SK-N-SH (cell line): Measurements from ENCODE around the gene PSAT1. TPM values are rescaled to one million over a fixed set of nuclear protein-coding genes. Genes with fewer than 3 reads are reported as not detected.

Experiments
- CTCF ChIA-PET: fragments of 300-600, 350-600 bp; formaldehyde crosslinking; extraction: SDS; loops from one replicate; lab custom pipeline; 2021; lab: Yijun Ruan, JAX
- POLR2A ChIA-PET: fragments of 350-600 bp; sonication (Branson Sonifier 250); formaldehyde crosslinking; extraction: SDS; loops from one replicate; lab custom pipeline; 2020; ENCODE audit warnings: antibody characterized with exemption, inconsistent platforms; lab: Yijun Ruan, JAX
- DNase-seq: peaks from one replicate; pipeline ENCODE4 v3.0.0; 2012
- H2AFZ ChIP-seq: fragments of 200-600 bp; sonication (generic); 2 replicates; pipeline ENCODE4 v1.8.1; 2016; ENCODE audit warnings: antibody characterized with exemption, mild to moderate bottlenecking, low read depth
- H3F3A ChIP-seq: fragments of 200-600 bp; sonication (generic); replicated peaks from 2 replicates; pipeline ENCODE3; 2016; ENCODE audit warnings: antibody characterized with exemption, mild to moderate bottlenecking; ENCODE audit not compliant: insufficient read depth
- H3K27ac ChIP-seq, 2 experiments: fragments of 200-500 bp in 1 of 2; fragments of 200-600 bp in 1 of 2; sonication (Bioruptor generic) in 1 of 2; sonication (generic), shearing (Covaris generic) in 1 of 2; 2 replicates each; pipeline versions ENCODE4 v1.5.1 to v1.6.1; 2014 to 2016; ENCODE audit warnings: low read depth in 2 of 2, inconsistent platforms in 1 of 2, low read length in 1 of 2, mild to moderate bottlenecking in 1 of 2, mixed read lengths in 1 of 2
- H3K27me3 ChIP-seq: fragments of 200-600 bp; sonication (generic), shearing (Covaris generic); 2 replicates; pipeline ENCODE4 v1.6.1; 2016; ENCODE audit warnings: mixed run types; ENCODE audit not compliant: insufficient read depth
- H3K36me3 ChIP-seq, 2 experiments: fragments of 200-500 bp in 1 of 2; fragments of 200-600 bp in 1 of 2; sonication (Bioruptor generic) in 1 of 2; sonication (generic) in 1 of 2; replicated peaks in 1 of 2; 2 replicates each; pipeline versions ENCODE3 to v1.5.1; 2014 to 2016; ENCODE audit warnings: low read length in 1 of 2, mild to moderate bottlenecking in 1 of 2; ENCODE audit not compliant: insufficient read depth in 2 of 2, control insufficient read depth in 1 of 2
- H3K4me1 ChIP-seq, 2 experiments: fragments of 200-500 bp in 1 of 2; fragments of 200-600 bp in 1 of 2; sonication (Bioruptor generic) in 1 of 2; sonication (generic), shearing (Covaris generic) in 1 of 2; 2 replicates each; pipeline versions ENCODE4 v1.5.1 to v1.6.1; 2014 to 2016; ENCODE audit warnings: low read depth in 1 of 2, low read length in 1 of 2, mixed run types in 1 of 2; ENCODE audit not compliant: insufficient read depth in 2 of 2, control insufficient read depth in 1 of 2
- H3K4me2 ChIP-seq: fragments of 200-600 bp; sonication (generic), shearing (Covaris generic); 2 replicates; pipeline ENCODE4 v1.6.1; 2017; ENCODE audit warnings: mixed run types
- H3K4me3 ChIP-seq, 2 experiments: fragments of 200-500 bp in 1 of 2; fragments of 200-600 bp in 1 of 2; sonication (Bioruptor generic) in 1 of 2; sonication (generic), shearing (Covaris generic) in 1 of 2; 2 replicates each; pipeline versions ENCODE4 v1.5.1 to v1.8.1; 2014 to 2016; ENCODE audit warnings: low read depth in 2 of 2, inconsistent platforms in 1 of 2, low read length in 1 of 2, mild to moderate bottlenecking in 1 of 2, mixed read lengths in 1 of 2, moderate library complexity in 1 of 2
- H3K79me2 ChIP-seq: fragments of 200-600 bp; sonication (generic); 2 replicates; pipeline ENCODE4 v1.8.1; 2017; ENCODE audit warnings: mild to moderate bottlenecking; ENCODE audit not compliant: insufficient read depth
- H3K9ac ChIP-seq: fragments of 200-600 bp; sonication (generic); 2 replicates; pipeline ENCODE4 v1.6.1; 2017; ENCODE audit warnings: mixed run types
- H3K9me2 ChIP-seq: fragments of 200-600 bp; sonication (generic); 2 replicates; pipeline ENCODE4 v1.6.1; 2017; ENCODE audit warnings: mixed run types
- H3K9me3 ChIP-seq: fragments of 200-600 bp; sonication (generic); 2 replicates; pipeline ENCODE4 v1.6.1; 2017; ENCODE audit warnings: mixed run types, mild to moderate bottlenecking, moderate library complexity
- H4K20me1 ChIP-seq: fragments of 200-600 bp; sonication (generic); 2 replicates; pipeline ENCODE4 v1.6.1; 2017; ENCODE audit warnings: mild to moderate bottlenecking, mixed run types; ENCODE audit not compliant: insufficient read depth
- CHD2 ChIP-seq: fragments of 150-350 bp; IDR thresholded peaks from 2 replicates; pipeline ENCODE4 v1.6.1; 2018; ENCODE audit warnings: low read length; ENCODE audit not compliant: partially characterized antibody
- ELF1 ChIP-seq: IDR thresholded peaks from 2 replicates; pipeline ENCODE4 v1.4.0; 2012
- FOXM1 ChIP-seq: IDR thresholded peaks from 2 replicates; pipeline ENCODE4 v1.4.0; 2012; ENCODE audit warnings: low read depth, mild to moderate bottlenecking
- GATA2 ChIP-seq: sonication (generic); formaldehyde crosslinking; IDR thresholded peaks from 2 replicates; pipeline ENCODE4 v1.5.0; 2020; ENCODE audit warnings: mild to moderate bottlenecking, missing genetic modification reagents
- JUND ChIP-seq: IDR thresholded peaks from 2 replicates; pipeline ENCODE4 v1.4.0; 2012
- MEF2A ChIP-seq: IDR thresholded peaks from 2 replicates; pipeline ENCODE4 v1.4.0; 2012; ENCODE audit warnings: low read depth, borderline replicate concordance
- NRF1 ChIP-seq: IDR thresholded peaks from 2 replicates; pipeline ENCODE4 v1.6.1; 2012; ENCODE audit warnings: low read depth, mild to moderate bottlenecking, low read length
- POLR2AphosphoS5 ChIP-seq: IDR thresholded peaks from 2 replicates; pipeline ENCODE4 v1.6.1; 2012; ENCODE audit warnings: low read depth, low read length
- RFX5 ChIP-seq: IDR thresholded peaks from 2 replicates; pipeline ENCODE4 v1.6.1; 2012; ENCODE audit warnings: mild to moderate bottlenecking, improper control_type of control experiment, low read length
- WGBS: methylation state at CpG from one replicate; pipeline ENCODE4 v1.1.6; 2017; ENCODE audit warnings: low lambda C conversion rate; 5-methylcytosine and 5-hydroxymethylcytosine counted together
- polyA plus RNA-seq, 3 experiments: library from polyadenylated mRNA; depleted of rRNA; stranded (reverse); fragments of >200 nt; gene quantifications; 2 replicates each; pipeline ENCODE4 v1.2.3, GENCODE V29; 2012
- TF ChIP-seq, protein P1 (sequence below): fragments of 200-600 bp; sonication (generic); IDR thresholded peaks from 2 replicates; pipeline ENCODE4 v1.6.1; 2017; ENCODE audit warnings: antibody characterized with exemption, mild to moderate bottlenecking, moderate library complexity
- TF ChIP-seq, protein P2 (sequence below): fragments of 150-350 bp; IDR thresholded peaks from 2 replicates; pipeline ENCODE4 v1.6.1; 2017; ENCODE audit warnings: antibody characterized with exemption, low read length, low read depth, borderline replicate concordance

PSAT1 gene
- polyA plus RNA-seq, 1 of the 3 experiments (the other 2 are of a cell fraction): 37.0 TPM

DNA sequence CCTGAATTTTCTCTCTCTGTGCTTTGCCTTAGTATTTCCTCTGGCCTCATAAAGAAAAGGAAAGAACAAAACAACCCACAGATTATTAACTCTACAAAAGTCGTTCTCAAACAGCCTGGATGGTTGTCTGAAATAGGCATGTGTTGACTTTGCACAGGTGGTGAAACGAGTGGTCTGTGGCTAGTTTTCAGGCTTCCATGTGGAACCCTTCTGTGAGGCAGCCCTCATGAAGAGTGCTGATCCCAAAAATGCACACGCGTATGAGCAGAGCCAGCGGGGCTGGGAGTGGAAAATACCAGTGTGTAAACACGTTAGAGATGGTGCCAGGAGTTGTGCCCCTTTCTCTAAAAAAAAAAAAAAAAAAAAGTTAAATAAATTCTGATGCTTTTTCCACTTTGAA, 4.9 kb upstream of the PSAT1 start:
- Histone ChIP-seq H3K27ac (no peak overlapping the region), H3K27me3 (no peaks in the 10 kb centered on the region), H2AFZ (no peak overlapping the region), H3K9me3 (no peaks in the 10 kb centered on the region), H3K4me1 (peaks cover 4 to 17% of the 10 kb centered on the region in 2 experiments; a peak in 2 of 4 replicates), H3K36me3 (no peaks in the 10 kb centered on the region), H3K9ac (no peak overlapping the region), H3K4me3 (no peak overlapping the region), H3K9me2 (no peaks in the 10 kb centered on the region), H3K4me2 (no peak overlapping the region), H4K20me1 (no peaks in the 10 kb centered on the region), H3F3A (no peaks in the 10 kb centered on the region), H3K79me2 (no peaks in the 10 kb centered on the region)
- TF ChIP-seq CHD2: no peak
- no peak for TF ChIP-seq NRF1
- no peak for TF ChIP-seq RFX5
- TF ChIP-seq FOXM1: no peak
- no peak for TF ChIP-seq MEF2A
- no peak for TF ChIP-seq GATA2
- no peak for TF ChIP-seq JUND
- no peak for DNase-seq
- WGBS: 75% methylated on average over 6 of the region's 6 CpGs
- CTCF ChIA-PET: interaction anchor here (1.2 kb wide), 1 partner anchor 77 kb away, joined by 4 read pairs; no protein-coding TSS in a partner anchor
- POLR2A ChIA-PET: no interaction called here

DNA sequence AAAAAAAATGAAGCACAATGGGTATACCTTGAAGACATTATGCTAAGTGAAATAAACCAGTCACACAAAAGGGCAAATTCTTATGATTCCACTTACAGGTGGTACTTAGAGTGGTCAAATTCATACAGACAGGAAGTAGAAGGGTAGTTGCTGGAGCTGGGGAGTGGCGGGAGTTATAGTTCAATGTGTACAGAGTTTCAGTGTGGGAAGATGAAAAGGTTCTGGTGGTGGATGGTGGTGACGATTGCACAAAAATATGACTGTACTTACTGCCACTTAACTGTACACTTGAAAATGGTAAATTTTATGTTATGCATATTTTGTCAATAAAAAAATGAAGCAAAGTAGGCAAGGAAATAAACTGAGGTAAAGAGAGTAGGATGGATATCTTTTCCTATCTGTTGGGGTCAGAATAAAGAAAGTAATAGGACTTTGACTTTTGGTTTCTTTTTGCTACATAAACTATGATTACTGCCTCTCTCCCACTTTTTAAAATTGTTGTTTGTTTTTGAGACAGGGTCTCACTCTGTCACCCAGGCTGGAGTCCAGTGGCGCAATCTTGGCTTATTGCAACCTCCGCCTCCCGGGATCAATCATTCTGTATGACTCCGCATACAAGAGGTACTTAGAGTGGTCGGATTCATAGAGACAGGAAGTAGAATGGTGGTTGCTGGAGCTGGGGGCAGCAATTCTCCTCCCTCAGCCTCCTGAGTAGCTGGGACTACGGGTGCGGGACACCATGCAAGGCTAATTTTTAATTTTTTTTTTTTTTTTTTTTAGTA, 4.0 kb upstream of the PSAT1 start:
- Histone ChIP-seq H4K20me1 (no peaks in the 10 kb centered on the region), H3K27ac (no peak overlapping the region), H3K9ac (no peak overlapping the region), H3K79me2 (peaks cover 5% of the 10 kb centered on the region), H2AFZ (no peak overlapping the region), H3K9me3 (no peaks in the 10 kb centered on the region), H3F3A (no peaks in the 10 kb centered on the region), H3K9me2 (no peaks in the 10 kb centered on the region), H3K4me1 (peaks cover 4 to 17% of the 10 kb centered on the region in 2 experiments; a peak in 2 of 4 replicates), H3K4me3 (no peak overlapping the region), H3K4me2 (no peak overlapping the region), H3K36me3 (no peaks in the 10 kb centered on the region), H3K27me3 (no peaks in the 10 kb centered on the region)
- POLR2A ChIA-PET: interaction anchor here (0.6 kb wide), 1 partner anchor 14 kb away, joined by 4 read pairs; no protein-coding TSS in a partner anchor
- CTCF ChIA-PET: interaction anchor here (0.7 to 1.5 kb wide), 2 partner anchors 75 to 78 kb away, joined by 3 to 4 read pairs; no protein-coding TSS in a partner anchor
- no peak for DNase-seq
- TF ChIP-seq JUND (no peak), ELF1 (no peak), RFX5 (no peak), POLR2AphosphoS5 (no peak), GATA2 (no peak)
- TF ChIP-seq, protein P1, sequence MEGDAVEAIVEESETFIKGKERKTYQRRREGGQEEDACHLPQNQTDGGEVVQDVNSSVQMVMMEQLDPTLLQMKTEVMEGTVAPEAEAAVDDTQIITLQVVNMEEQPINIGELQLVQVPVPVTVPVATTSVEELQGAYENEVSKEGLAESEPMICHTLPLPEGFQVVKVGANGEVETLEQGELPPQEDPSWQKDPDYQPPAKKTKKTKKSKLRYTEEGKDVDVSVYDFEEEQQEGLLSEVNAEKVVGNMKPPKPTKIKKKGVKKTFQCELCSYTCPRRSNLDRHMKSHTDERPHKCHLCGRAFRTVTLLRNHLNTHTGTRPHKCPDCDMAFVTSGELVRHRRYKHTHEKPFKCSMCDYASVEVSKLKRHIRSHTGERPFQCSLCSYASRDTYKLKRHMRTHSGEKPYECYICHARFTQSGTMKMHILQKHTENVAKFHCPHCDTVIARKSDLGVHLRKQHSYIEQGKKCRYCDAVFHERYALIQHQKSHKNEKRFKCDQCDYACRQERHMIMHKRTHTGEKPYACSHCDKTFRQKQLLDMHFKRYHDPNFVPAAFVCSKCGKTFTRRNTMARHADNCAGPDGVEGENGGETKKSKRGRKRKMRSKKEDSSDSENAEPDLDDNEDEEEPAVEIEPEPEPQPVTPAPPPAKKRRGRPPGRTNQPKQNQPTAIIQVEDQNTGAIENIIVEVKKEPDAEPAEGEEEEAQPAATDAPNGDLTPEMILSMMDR: no peak
- TF ChIP-seq, protein P2, sequence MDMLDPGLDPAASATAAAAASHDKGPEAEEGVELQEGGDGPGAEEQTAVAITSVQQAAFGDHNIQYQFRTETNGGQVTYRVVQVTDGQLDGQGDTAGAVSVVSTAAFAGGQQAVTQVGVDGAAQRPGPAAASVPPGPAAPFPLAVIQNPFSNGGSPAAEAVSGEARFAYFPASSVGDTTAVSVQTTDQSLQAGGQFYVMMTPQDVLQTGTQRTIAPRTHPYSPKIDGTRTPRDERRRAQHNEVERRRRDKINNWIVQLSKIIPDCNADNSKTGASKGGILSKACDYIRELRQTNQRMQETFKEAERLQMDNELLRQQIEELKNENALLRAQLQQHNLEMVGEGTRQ: no peak
- WGBS: 96% methylated on average over 9 of the region's 9 CpGs
